OCI-M2 (cell line): ENCODE data around the gene MTMR3.
"Not testable (repeated sequence)": the region's sequence is repeated elsewhere in the genome, so short reads cannot be mapped to it uniquely, and the experiment has no call there.

Source experiments
- DNase-seq: peaks from one replicate; lab custom pipeline; 2025; ENCODE audit not compliant: unreplicated experiment; lab: John Stamatoyannopoulos, UW

Gene MTMR3

DNA sequence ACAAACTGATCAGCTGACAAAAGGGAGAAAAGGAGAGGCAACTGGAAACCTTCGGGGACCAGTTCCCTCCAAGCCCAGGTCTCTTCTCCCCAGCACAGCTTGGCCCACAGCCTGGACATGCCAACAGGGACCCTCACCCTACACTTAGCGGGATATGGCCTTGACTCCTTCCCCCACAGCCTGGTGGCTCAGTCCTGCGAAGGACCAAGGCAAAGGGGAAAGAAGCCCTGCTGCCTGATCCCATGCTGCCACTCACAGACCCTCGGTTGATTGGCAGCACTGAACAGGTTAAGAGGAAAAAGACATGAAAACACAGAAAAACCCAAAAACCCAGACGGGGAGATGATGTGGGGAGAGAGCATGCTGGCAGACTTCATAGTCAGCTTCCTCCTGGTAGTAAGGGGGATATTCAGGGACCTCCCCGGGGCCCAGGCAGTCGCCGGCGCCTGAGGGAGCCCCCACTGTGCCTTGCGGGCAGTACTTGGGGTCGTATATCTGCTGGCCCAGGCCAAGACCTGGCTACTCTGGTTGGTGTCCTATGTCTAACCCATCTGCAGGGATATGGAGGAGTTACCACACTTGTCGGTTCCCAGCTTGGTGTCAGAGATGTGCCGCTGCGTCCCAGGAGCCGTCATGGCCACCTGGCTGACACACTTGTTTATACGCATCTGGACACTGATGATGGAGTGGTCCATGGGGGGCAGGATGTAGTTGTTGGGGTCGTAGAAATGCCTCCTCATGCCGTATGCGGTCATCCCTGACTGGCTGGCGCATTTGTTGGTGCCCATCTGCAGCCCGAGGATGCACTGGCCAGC lies 163.1 kb downstream of the MTMR3 start:
- no peak for DNase-seq

GRCh38 chr22:30046716-30047363 lies 163.9 kb downstream of the MTMR3 start:
- no peak for DNase-seq

DNA sequence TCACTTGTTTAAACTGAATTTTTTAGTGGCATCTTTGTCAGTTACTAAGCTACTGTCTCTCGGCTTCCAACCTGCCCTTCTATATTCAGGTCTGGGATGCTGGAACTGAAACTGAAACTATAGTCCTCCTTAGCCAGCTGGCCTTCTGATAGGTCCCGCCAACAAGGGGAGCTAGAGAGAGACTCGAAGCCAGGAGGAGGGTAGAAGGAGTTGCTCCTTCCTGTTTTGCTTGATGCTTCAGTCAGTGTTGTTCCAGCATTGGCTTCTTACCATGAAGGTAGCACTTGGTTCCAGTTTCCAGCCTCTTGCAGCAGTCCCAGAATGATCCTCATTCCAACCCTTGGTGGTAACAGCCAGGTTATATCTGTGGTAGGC lies 164.4 kb downstream of the MTMR3 start:
- DNase-seq: no peak

- DNase-seq: no peak
Measured at GRCh38 chr22:30048681-30049080, 165.7 kb downstream of the MTMR3 start.

GRCh38 chr22:30054067-30054763 lies 171.2 kb downstream of the MTMR3 start:
- DNase-seq: no peak

- no peak for DNase-seq
Measured at GRCh38 chr22:30054764-30055069, 171.7 kb downstream of the MTMR3 start.

- DNase-seq: no peak
Measured at GRCh38 chr22:30056015-30056414, 173.0 kb downstream of the MTMR3 start.

- DNase-seq: no peak
Measured at GRCh38 chr22:30057375-30057774, 174.4 kb downstream of the MTMR3 start.

- DNase-seq: not testable (repeated sequence)
Measured at GRCh38 chr22:30059346-30060020, 176.5 kb downstream of the MTMR3 start.

- not testable (repeated sequence) for DNase-seq
Measured at GRCh38 chr22:30061094-30061493, 178.1 kb downstream of the MTMR3 start.

- no peak for DNase-seq
Measured at GRCh38 chr22:30062259-30062658, 179.3 kb downstream of the MTMR3 start.

- DNase-seq: no peak
Measured at GRCh38 chr22:30062950-30063349, 180.0 kb downstream of the MTMR3 start.

GRCh38 chr22:30064172-30064571 lies 181.2 kb downstream of the MTMR3 start:
- no peak for DNase-seq

- DNase-seq: no peak
Measured at GRCh38 chr22:30073743-30074142, 190.8 kb downstream of the MTMR3 start.

GRCh38 chr22:30074147-30074546 lies 191.2 kb downstream of the MTMR3 start:
- no peak for DNase-seq

- no peak for DNase-seq
Measured at GRCh38 chr22:30074994-30075393, 192.0 kb downstream of the MTMR3 start.

- no peak for DNase-seq
Measured at GRCh38 chr22:30077279-30077880, 194.4 kb downstream of the MTMR3 start.

DNA sequence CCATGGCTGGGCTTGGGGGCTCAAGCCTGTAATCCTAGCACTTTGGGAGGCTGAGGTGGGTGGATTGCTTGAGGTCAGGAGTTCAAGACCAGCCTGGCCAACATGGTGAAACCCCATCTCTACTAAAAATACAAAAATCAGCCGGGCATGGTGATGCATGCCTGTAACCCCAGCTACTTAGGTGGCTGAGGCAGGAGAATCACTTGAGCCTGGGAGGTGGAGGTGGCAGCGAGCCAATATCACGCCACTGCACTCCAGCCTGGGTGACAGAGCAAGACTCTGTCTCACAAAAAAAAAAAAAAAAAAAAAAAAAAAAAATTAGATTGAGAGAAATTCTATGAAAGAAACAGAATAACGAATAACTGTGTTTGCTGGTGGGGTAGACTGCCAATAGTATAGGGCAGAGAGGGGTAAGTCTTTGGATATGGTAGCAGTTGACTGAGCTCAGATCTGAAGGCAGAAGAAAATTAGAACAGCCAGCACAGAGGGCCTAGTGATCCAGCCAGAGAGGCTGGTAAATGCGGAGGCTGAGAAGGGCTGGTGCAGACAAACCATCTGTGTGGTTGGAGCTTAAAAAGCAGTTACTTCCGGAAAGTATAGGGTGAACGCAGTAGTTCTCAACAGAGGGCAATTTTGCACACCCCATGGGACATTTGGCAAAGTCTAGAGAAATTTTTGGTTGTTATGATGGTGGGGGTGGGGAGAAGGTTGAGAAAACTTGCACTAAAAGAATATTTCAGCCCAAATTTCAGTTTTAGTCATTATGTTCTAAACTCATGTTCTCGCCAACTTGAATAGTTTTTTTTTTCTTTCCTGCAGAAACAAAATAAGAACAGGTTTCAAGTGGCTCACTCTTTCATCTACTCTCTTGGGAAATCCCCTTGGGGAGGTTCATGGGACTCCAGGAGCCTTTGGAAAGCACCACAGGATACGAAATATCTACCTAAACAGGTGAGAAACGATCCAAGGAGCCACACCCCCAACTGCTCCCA lies 195.6 kb downstream of the MTMR3 start:
- DNase-seq: no peak

DNA sequence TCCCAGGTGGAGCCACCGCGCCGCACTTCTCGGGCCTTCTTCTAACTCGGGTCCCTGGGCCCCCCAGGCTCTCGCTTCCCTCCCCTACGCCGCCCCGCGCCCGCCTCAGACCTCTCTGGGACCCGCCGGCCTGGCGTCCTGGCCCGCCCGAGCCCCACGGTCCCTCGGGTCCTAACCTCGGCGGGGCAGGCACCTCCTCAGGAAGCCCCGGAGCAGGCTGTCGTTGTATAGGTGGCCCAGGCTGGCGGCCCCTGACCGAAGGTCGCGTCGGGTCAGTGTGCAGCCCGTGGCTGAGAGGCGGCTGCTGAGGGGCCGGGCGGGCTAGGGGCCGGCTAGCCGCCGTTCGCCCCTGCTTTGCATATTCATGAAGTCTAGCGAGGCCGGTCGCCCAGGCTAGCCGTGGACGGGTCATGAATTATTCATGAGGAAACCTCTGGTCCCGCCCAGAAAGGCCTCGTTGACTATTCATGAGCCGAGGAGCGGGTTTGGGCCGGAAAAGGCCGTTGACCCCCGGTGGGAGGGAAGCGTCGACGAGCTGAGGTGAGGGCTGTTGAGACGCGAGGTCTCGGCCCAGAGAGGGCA lies 197.1 kb downstream of the MTMR3 start, which contains the start of gene HORMAD2:
Gene HORMAD2, plus strand, starts transcription at position 513 of the 582 bp plus-strand sequence. CDS start 13,489 bp downstream, outside the sequence.
- DNase-seq: no peak
